GM12878 (cell line): Measurements from ENCODE around the gene IGSF23. TPM values are rescaled to one million over a fixed set of nuclear protein-coding genes. Genes with fewer than 3 reads are reported as not detected.
"Not testable (repeated sequence)": the region's sequence is repeated elsewhere in the genome, so short reads cannot be mapped to it uniquely, and the experiment has no call there.

ENCODE experiments used
- ATAC-seq: fragments of 200-7000 bp; cut with Tn5 transposase; 3 replicates; pipeline ENCODE4 v1.9.1; 2020; ENCODE audit warnings: mild to moderate bottlenecking, moderate library complexity
- BruUV-seq: library from RNA; stranded (reverse); fragments of 400-500 nt; replicated peaks from 2 replicates; lab custom pipeline; 2021; lab: Mats Ljungman, UMichigan
- CTCF ChIA-PET: fragments of 300-600 bp; sonication (Branson Sonifier 250); formaldehyde crosslinking; extraction: SDS; loops from one replicate; lab custom pipeline; 2021; ENCODE audit warnings: inconsistent platforms; lab: Yijun Ruan, JAX
- POLR2A ChIA-PET: fragments of 350-600 bp; formaldehyde crosslinking; extraction: SDS; loops from one replicate; lab custom pipeline; 2021; ENCODE audit warnings: inconsistent platforms; lab: Charles Lee
- RAD21 ChIA-PET: fragments of 300-600 bp; sonication (Branson Sonifier 250); formaldehyde crosslinking; loops from one replicate; lab custom pipeline; 2023; ENCODE audit warnings: antibody characterized with exemption; ENCODE audit not compliant: unreplicated experiment; lab: Charles Lee
- SMC1A ChIA-PET: fragments of 300-600 bp; sonication (Branson Sonifier 250); formaldehyde crosslinking; loops from one replicate; lab custom pipeline; 2023; ENCODE audit not compliant: unreplicated experiment, uncharacterized antibody; lab: Charles Lee
- DNase-seq: peaks from one replicate; pipeline ENCODE4 v3.0.0-alpha.2; 2011; ENCODE audit warnings: low read depth, low spot score
- FAIRE-seq: peaks from 3 replicates; lab custom pipeline; 2011; peaks lifted over from hg19 to GRCh38; lab: Jason Lieb, UNC
- H2AFZ ChIP-seq: 2 replicates; pipeline ENCODE4 v1.6.0; 2011; ENCODE audit warnings: low read depth, low read length, control low read depth; ENCODE audit not compliant: control insufficient read depth
- H3K27ac ChIP-seq: 2 replicates; pipeline ENCODE4 v1.5.1; 2011; ENCODE audit warnings: control low read depth; ENCODE audit not compliant: control insufficient read depth, insufficient read depth
- H3K27me3 ChIP-seq, 2 experiments: replicated peaks in 1 of 2; 2 replicates each; pipeline versions ENCODE4 v1.6.0 to v1.6.1; 2011; ENCODE audit warnings: low read length in 1 of 2; ENCODE audit not compliant: control insufficient read depth in 2 of 2, insufficient read depth in 2 of 2
- H3K36me3 ChIP-seq, 2 experiments: 2 replicates each; pipeline ENCODE4 v1.5.1; 2011; ENCODE audit warnings: low read length in 1 of 2; ENCODE audit not compliant: control insufficient read depth in 2 of 2, insufficient read depth in 2 of 2
- H3K4me1 ChIP-seq: 2 replicates; pipeline ENCODE4 v1.6.1; 2011; ENCODE audit warnings: mild to moderate bottlenecking, low read length, moderate library complexity, mixed read lengths; ENCODE audit not compliant: control insufficient read depth, insufficient read depth
- H3K4me2 ChIP-seq: 2 replicates; pipeline ENCODE4 v1.6.0; 2011; ENCODE audit warnings: control low read depth; ENCODE audit not compliant: control insufficient read depth, insufficient read depth
- H3K4me3 ChIP-seq: fragments of 200-600 bp; sonication (generic); 2 replicates; pipeline ENCODE4 v1.5.1; 2016
- H3K79me2 ChIP-seq: 2 replicates; pipeline ENCODE4 v1.6.0; 2011; ENCODE audit warnings: low read length; ENCODE audit not compliant: control insufficient read depth, insufficient read depth
- H3K9ac ChIP-seq: 2 replicates; pipeline ENCODE4 v1.8.0; 2011; ENCODE audit warnings: low read length, control low read depth, mixed read lengths; ENCODE audit not compliant: control insufficient read depth, insufficient read depth
- H3K9me3 ChIP-seq: replicated peaks from 3 replicates; pipeline ENCODE4 v1.5.1; 2011; ENCODE audit warnings: mild to moderate bottlenecking, low read length; ENCODE audit not compliant: control insufficient read depth, insufficient read depth
- H4K20me1 ChIP-seq: 2 replicates; pipeline ENCODE4 v1.6.0; 2011; ENCODE audit not compliant: control insufficient read depth, insufficient read depth
- ZNF217 ChIP-seq: fragments of 450-650 bp; IDR thresholded peaks from 2 replicates; pipeline ENCODE4 v1.6.1; 2017; ENCODE audit warnings: antibody characterized with exemption, mild to moderate bottlenecking
- WGBS: methylation state at CpG from one replicate; pipeline ENCODE4 v1.1.6; 2016; ENCODE audit warnings: low lambda C conversion rate; ENCODE audit not compliant: insufficient replicate concordance, insufficient coverage; ENCODE audit errors: missing lambda C conversion rate; 5-methylcytosine and 5-hydroxymethylcytosine counted together
- in situ Hi-C: fragments of 300-500 bp; cut with MboI; formaldehyde crosslinking; loops from 9 replicates; pipeline ENCODE4 v1.14.3; 2018; ENCODE audit warnings: mixed read lengths
- intact Hi-C: fragments of 100-400 bp; cut with micrococcal nuclease; formaldehyde crosslinking; loops from one replicate; pipeline ENCODE4 v1.14.2; 2022; ENCODE audit not compliant: unreplicated experiment
- polyA plus RNA-seq, 11 experiments: library from polyadenylated mRNA; depleted of rRNA in 4 of 11; unstranded in 6 of 11; stranded (reverse) in 5 of 11; fragments of >200 nt; fragmentation: Nextera tagmentation in 4 of 11; fragmentation: Illumina TruSeq in 1 of 11; extraction: Ambion mirVana in 4 of 11; extraction: Trizol in 1 of 11; gene quantifications; 1 replicate in 1 of 11; 2 replicates in 10 of 11; pipeline versions ENCODE4 v1.2.1 to v1.2.3, GENCODE V29; 2011 to 2016; ENCODE audit warnings: inconsistent platforms in 2 of 11, missing spikeins in 2 of 11, low read depth in 1 of 11
- total RNA-seq, 4 experiments: library from RNA; depleted of rRNA in 3 of 4; stranded (reverse); fragments of >200 nt in 3 of 4; fragmentation: Illumina TruSeq in 1 of 4; extraction: Trizol in 1 of 4; gene quantifications; 2 replicates each; pipeline versions ENCODE4 v1.2.1 to v1.2.3, GENCODE V29; 2013 to 2021

Gene IGSF23
- total and polyA plus RNA-seq, 10 of the 15 experiments (the other 5 are each of a cell fraction or from before 2014, with no cell fraction given), result not detected

- DNase-seq (no peak), ATAC-seq (no peak), FAIRE-seq (no peak)
- H2AFZ ChIP-seq, result no peak overlapping the region
- no peaks in the 10 kb centered on the region for H3K79me2 ChIP-seq
- no peak overlapping the region for H3K27ac ChIP-seq
- intact Hi-C loops, result no loop called here
- H3K36me3 ChIP-seq, result no peaks in the 10 kb centered on the region
- POLR2A ChIA-PET, result no interaction called here
- H3K9ac ChIP-seq, result no peak overlapping the region
- RAD21 ChIA-PET, result no interaction called here
- SMC1A ChIA-PET, result no interaction called here
- H3K4me3 ChIP-seq, result no peak overlapping the region
- H3K4me2 ChIP-seq, result no peak overlapping the region
- in situ Hi-C loops, result no loop called here
- no TSS peak for BruUV-seq
- no peaks in the 10 kb centered on the region for H4K20me1 ChIP-seq
- WGBS, result 0% methylated on average over 1 of the region's 1 CpG
- no peak for TF ChIP-seq ZNF217
- TF ChIP-seq, all 136 proteins: peak for 0
- Histone ChIP-seq H3K27me3 (no peaks in the 10 kb centered on the region), H3K9me3 (no peaks in the 10 kb centered on the region; the same call in 2 of the 3 replicates), H3K4me1 (no peaks in the 10 kb centered on the region)
- CTCF ChIA-PET, result interaction anchor here (1.1 kb wide), 1 partner anchor 10 kb away, joined by 3 read pairs; no protein-coding TSS in a partner anchor
These were observed 20.1 kb upstream of the IGSF23 start for GRCh38 chr19:44593294-44593693.

- H4K20me1 ChIP-seq, H3K36me3 ChIP-seq, ATAC-seq, CTCF ChIA-PET, BruUV-seq, H3K9me3 ChIP-seq, DNase-seq, H3K27ac ChIP-seq, H3K4me1 ChIP-seq, SMC1A ChIA-PET, H2AFZ ChIP-seq, intact Hi-C loops, H3K27me3 ChIP-seq, H3K79me2 ChIP-seq, H3K9ac ChIP-seq, H3K4me3 ChIP-seq, H3K4me2 ChIP-seq, POLR2A ChIA-PET, FAIRE-seq, RAD21 ChIA-PET, in situ Hi-C loops: not testable (repeated sequence)
- 9% methylated on average over 1 of the region's 1 CpG for WGBS
These were observed 19.5 kb upstream of the IGSF23 start for GRCh38 chr19:44593866-44594266.
